ENCODE measurements around the gene GDPD5.

The GDPD5 gene

GRCh38 chr11:75505916-75506692, 19.6 kb downstream of the GDPD5 start:
- no peak for DNase-seq (ENCODE audit: insufficient read length, low spot score)
- no peak for TF ChIP-seq POLR2A (IDR thresholded peaks at IDR 0.05; ENCODE audit: low read depth, low read length)
- no peak for FAIRE-seq

DNA sequence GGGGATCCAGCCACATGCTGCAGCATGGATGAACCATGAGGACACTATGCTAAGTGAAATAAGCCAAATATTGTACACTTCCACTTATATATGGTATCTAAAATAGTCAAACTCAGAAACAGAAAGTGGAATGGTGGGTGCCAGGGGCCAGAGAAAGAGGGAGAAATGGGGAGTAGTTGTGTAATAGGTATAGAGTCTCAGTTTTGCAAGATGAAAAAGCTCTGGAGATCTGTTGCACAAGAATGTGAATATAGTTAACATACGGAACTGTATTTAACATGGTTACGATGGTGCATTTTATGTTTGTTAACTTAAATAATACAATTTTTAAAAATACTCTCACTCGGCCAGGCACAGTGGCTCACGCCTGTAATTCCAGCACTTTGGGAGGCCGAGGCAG, 21.2 kb downstream of the GDPD5 start:
- FAIRE-seq, result no peak

GRCh38 chr11:75503531-75504099, 22.1 kb downstream of the GDPD5 start:
- no peak for FAIRE-seq
- DNase-seq (ENCODE audit: insufficient read length, low spot score), result no peak

More for the DNA sequence above, 21.2 kb downstream of the GDPD5 start:
- no peak for TF ChIP-seq POLR2A (IDR thresholded peaks at IDR 0.05; ENCODE audit: low read depth, low read length)
- no peak for DNase-seq (ENCODE audit: insufficient read length, low spot score)

DNA sequence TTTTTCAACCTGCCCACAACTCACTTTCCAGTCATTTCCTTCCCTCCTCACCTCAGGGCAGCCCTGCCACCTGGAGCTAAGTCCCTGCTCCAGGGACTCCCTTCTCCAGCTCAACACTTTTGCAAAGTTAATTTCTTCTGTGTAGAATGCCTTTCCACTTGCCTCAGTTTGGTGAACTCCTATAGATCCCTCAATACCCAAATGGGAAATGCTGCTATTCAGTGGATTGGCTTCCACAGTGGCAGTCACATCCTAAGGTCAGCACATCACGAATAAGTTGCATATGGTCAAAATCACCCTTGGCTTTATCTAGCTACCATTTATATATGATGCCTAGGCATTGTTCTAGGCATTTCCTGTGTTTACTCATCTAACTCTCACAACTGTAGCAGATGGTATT, 23.6 kb downstream of the GDPD5 start:
- FAIRE-seq (no peak), DNase-seq (ENCODE audit: insufficient read length, low spot score) (no peak)
- TF ChIP-seq POLR2A (IDR thresholded peaks at IDR 0.05; ENCODE audit: low read depth, low read length), result no peak

More at GRCh38 chr11:75503531-75504099, 22.1 kb downstream of the GDPD5 start:
- TF ChIP-seq POLR2A (IDR thresholded peaks at IDR 0.05; ENCODE audit: low read depth, low read length), result no peak

GRCh38 chr11:75500742-75501141, 25.0 kb downstream of the GDPD5 start:
- TF ChIP-seq POLR2A (IDR thresholded peaks at IDR 0.05; ENCODE audit: low read depth, low read length), result no peak
- DNase-seq (ENCODE audit: insufficient read length, low spot score), result no peak
- FAIRE-seq, result no peak

- TF ChIP-seq POLR2A (IDR thresholded peaks at IDR 0.05; ENCODE audit: low read depth, low read length), result no peak
These were observed 26.1 kb downstream of the GDPD5 start for GRCh38 chr11:75499423-75500190.

DNA sequence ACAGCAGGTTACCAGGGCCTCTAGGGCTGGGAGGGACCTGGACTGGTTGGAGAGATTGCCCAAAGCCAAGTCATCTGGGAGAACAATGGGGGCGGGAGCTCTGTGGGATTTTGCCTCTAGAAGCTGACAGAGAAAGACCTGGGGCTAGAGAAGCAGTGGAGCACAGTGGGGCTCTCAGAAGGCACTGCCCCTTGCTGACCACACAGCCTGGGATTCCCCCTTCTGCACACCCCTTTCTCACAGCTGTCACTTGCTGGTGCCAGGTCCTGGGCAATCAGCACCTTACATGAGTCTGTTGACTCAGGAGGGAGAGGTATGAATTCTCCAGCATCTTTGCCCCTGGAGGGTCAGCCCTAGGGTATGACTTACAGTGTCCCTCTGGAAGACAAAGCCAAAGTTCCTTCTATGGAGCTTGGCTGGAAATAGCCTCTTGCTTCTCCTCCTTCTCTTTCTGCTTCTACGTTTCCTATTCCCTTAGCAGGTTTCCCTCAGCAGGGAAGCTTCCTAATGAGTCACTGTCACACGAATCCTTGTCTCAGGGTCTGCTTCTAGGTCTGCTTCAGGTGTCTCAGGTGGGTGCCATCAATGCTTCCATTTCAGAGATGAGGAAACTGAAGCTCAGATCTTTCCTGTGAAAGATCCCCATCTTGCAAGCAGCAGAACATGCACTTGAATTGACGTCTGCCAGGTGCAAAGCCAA, 27.0 kb downstream of the GDPD5 start:
- no peak for TF ChIP-seq POLR2A (IDR thresholded peaks at IDR 0.05; ENCODE audit: low read depth, low read length)
- FAIRE-seq, result no peak
- no peak for DNase-seq (ENCODE audit: insufficient read length, low spot score)

More at GRCh38 chr11:75499423-75500190, 26.1 kb downstream of the GDPD5 start:
- FAIRE-seq (no peak), DNase-seq (ENCODE audit: insufficient read length, low spot score) (peak; percentile 89)

GRCh38 chr11:75497788-75498409, 27.8 kb downstream of the GDPD5 start:
- no peak for FAIRE-seq
- no peak for DNase-seq (ENCODE audit: insufficient read length, low spot score)

DNA sequence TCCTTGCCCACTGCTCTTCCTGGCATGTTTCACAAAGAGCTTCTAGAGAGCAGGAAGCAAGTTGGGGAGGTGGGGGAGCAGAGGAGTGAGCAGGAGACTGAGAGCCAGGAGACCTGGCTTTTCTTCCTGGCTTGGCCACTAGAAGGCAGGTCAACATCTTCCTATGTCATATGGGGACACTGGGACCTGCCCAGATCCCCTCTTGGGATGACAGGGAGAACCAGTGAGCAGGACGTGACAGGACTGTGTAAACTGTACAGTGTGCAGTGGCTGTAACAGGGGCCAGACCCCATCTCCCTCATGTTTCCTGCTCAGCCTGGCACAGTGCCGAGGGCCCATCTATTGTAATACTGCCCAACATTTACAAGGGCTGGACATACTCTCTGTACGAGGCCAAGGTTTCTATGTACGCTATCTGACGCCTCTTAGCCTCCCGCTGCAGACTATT, 29.4 kb downstream of the GDPD5 start:
- FAIRE-seq (no peak), DNase-seq (ENCODE audit: insufficient read length, low spot score) (no peak)
- TF ChIP-seq POLR2A (IDR thresholded peaks at IDR 0.05; ENCODE audit: low read depth, low read length), result no peak

More at GRCh38 chr11:75497788-75498409, 27.8 kb downstream of the GDPD5 start:
- TF ChIP-seq POLR2A (IDR thresholded peaks at IDR 0.05; ENCODE audit: low read depth, low read length), result no peak

DNA sequence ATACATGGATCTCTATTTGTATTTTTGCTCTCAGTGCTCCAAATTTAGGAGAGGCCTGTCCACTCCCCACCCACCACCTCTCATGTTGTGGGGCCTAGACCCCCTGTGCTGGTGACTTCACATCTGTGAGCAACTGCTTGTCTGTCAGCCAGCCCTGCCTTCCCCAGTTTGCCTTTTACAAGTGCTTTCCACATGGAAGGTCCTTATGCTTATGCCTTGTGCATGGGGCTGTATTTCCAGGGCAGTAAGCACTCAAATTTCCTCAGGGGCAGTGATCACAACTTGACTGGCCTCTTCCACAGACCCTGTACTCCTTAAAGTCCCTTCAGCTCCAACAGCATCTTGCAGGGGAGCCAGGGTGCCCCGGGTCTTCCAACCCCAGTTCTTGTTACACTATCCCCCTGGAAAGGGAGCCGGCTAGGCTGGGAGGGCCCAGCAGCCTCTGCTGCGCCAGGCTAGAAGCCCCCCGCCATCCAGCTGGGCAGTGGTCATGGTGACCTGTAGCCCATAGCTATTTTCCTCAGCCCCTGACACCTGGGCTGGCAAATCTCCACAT, 29.9 kb downstream of the GDPD5 start:
- DNase-seq (ENCODE audit: insufficient read length, low spot score), result no peak
- no peak for TF ChIP-seq POLR2A (IDR thresholded peaks at IDR 0.05; ENCODE audit: low read depth, low read length)
- FAIRE-seq, result no peak

DNA sequence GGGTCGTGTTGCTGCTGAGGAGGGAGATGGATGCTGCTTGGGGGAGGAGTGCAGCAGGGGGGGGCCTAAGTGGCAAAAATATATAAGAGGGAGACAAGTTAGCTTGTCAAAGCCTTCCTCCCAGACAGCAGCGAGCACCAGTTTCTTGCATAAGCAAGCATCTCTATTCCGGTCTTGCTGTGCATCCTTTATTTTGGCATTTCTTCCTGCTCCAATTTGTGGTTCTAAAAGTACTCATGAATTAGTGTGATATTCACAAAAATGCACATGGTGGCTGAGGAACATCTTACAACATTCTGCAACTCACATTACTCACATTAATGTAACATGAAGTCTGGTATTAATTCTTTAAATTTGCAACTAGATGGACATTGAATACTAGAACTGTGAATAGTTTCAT, 32.1 kb downstream of the GDPD5 start:
- TF ChIP-seq POLR2A (IDR thresholded peaks at IDR 0.05; ENCODE audit: low read depth, low read length), result no peak
- DNase-seq (ENCODE audit: insufficient read length, low spot score) (no peak), FAIRE-seq (no peak)

GRCh38 chr11:75492181-75492820, 33.4 kb downstream of the GDPD5 start:
- FAIRE-seq, result no peak

More at GRCh38 chr11:75492181-75492820, 33.4 kb downstream of the GDPD5 start:
- TF ChIP-seq POLR2A (IDR thresholded peaks at IDR 0.05; ENCODE audit: low read depth, low read length), result no peak
- DNase-seq (ENCODE audit: insufficient read length, low spot score), result peak; percentile 67
